Neural progenitor cell (in vitro differentiated cells): Measurements from ENCODE around the gene CTIF. TPM values are rescaled to one million over a fixed set of nuclear protein-coding genes. Genes with fewer than 3 reads are reported as not detected.

ENCODE experiments used
- DNase-seq: peaks from one replicate; pipeline ENCODE4 v3.0.0-alpha.2; 2016; ENCODE audit warnings: low spot score
- H2AFZ ChIP-seq: fragments of 200-600 bp; sonication (generic); replicated peaks from 2 replicates; pipeline ENCODE4 v1.6.1; 2016; ENCODE audit warnings: antibody characterized with exemption
- H3F3A ChIP-seq: fragments of 200-600 bp; sonication (generic); 2 replicates; pipeline ENCODE4 v1.6.1; 2016; ENCODE audit warnings: antibody characterized with exemption, low read depth
- H3K27ac ChIP-seq: fragments of 200-600 bp; sonication (generic); 2 replicates; pipeline ENCODE4 v1.5.1; 2016; ENCODE audit warnings: mild to moderate bottlenecking
- H3K27me3 ChIP-seq: fragments of 200-600 bp; sonication (generic); 2 replicates; pipeline ENCODE4 v1.6.1; 2016; ENCODE audit warnings: mild to moderate bottlenecking, moderate library complexity
- H3K36me3 ChIP-seq: fragments of 200-600 bp; sonication (generic); 2 replicates; pipeline ENCODE4 v1.5.1; 2016
- H3K4me1 ChIP-seq: fragments of 200-600 bp; sonication (generic); 2 replicates; pipeline ENCODE4 v1.6.1; 2016; ENCODE audit warnings: mixed run types
- H3K4me2 ChIP-seq: fragments of 200-600 bp; sonication (generic); 2 replicates; pipeline ENCODE4 v1.6.1; 2016
- H3K4me3 ChIP-seq: fragments of 200-600 bp; sonication (generic); 2 replicates; pipeline ENCODE4 v1.5.1; 2016
- H3K79me2 ChIP-seq: fragments of 200-600 bp; sonication (generic); 2 replicates; pipeline ENCODE4 v1.6.1; 2016; ENCODE audit warnings: low read depth
- H3K9ac ChIP-seq: fragments of 200-600 bp; sonication (generic); 2 replicates; pipeline ENCODE4 v1.6.1; 2016
- H3K9me3 ChIP-seq: fragments of 200-600 bp; sonication (generic); 2 replicates; pipeline ENCODE4 v1.5.1; 2016; ENCODE audit warnings: low read depth
- H4K20me1 ChIP-seq: fragments of 200-600 bp; sonication (generic); 2 replicates; pipeline ENCODE4 v1.6.1; 2016; ENCODE audit warnings: low read depth
- H3K27ac Mint-ChIP-seq: 3 replicates; pipeline ENCODE4 v1.8.0; 2021; ENCODE audit warnings: mixed read lengths
- H3K27me3 Mint-ChIP-seq: 2 replicates; pipeline ENCODE4 v1.8.0; 2022; ENCODE audit warnings: low read depth, mild to moderate bottlenecking, inconsistent platforms, moderate library complexity, mixed read lengths; ENCODE audit not compliant: insufficient read depth
- H3K36me3 Mint-ChIP-seq: 3 replicates; pipeline ENCODE4 v1.8.0; 2021; ENCODE audit warnings: mixed read lengths
- H3K4me1 Mint-ChIP-seq: 3 replicates; pipeline ENCODE4 v1.8.0; 2021; ENCODE audit warnings: mixed read lengths
- H3K4me3 Mint-ChIP-seq: 3 replicates; pipeline ENCODE4 v1.8.0; 2021; ENCODE audit warnings: mild to moderate bottlenecking, moderate library complexity, mixed read lengths
- H3K9me3 Mint-ChIP-seq: 3 replicates; pipeline ENCODE4 v1.8.0; 2020; ENCODE audit warnings: mixed read lengths
- CTCF ChIP-seq: fragments of 200-600 bp; sonication (generic); IDR thresholded peaks from 2 replicates; pipeline ENCODE4 v1.5.1; 2017; ENCODE audit warnings: antibody characterized with exemption, mild to moderate bottlenecking
- EZH2 ChIP-seq: fragments of 200-600 bp; sonication (generic); IDR thresholded peaks from 2 replicates; pipeline ENCODE4 v1.6.1; 2017; ENCODE audit warnings: antibody characterized with exemption, mild to moderate bottlenecking, moderate library complexity
- EZH2phosphoT487 ChIP-seq: fragments of 200-600 bp; sonication (generic); IDR thresholded peaks from 2 replicates; pipeline ENCODE4 v1.6.1; 2017; ENCODE audit warnings: antibody characterized with exemption
- total RNA-seq: library from RNA; depleted of rRNA; stranded (reverse); fragments of >200 nt; gene quantifications from 2 replicates; pipeline ENCODE4 v1.2.3, GENCODE V29; 2015; ENCODE audit warnings: low replicate concordance

The CTIF gene
- total RNA-seq, 1 donor from 2014 or later, result 17.6 TPM

- no peak overlapping the region for H3K27ac ChIP-seq
These were observed 150.1 kb downstream of the CTIF start for GRCh38 chr18:48688961-48689360.

DNA sequence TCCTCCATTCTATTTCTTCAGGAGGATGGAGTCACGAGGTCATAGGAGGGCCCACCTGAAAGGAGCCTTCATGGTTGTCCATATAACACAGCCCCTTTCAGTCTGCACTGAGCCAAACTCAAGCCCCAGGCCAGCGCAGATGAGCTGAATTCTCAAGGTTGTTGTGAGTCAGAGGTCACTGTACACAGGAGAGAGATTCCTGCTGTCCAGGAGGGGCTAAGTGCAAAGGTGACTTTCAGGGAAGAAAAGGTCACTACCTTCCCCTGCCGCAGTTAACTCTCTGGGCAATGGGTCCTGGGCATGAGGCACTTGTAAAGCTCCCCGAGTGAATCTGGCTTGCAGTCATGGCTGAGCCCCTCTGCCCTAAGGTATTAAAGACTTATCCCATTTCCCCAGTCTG is 150.7 kb downstream of the CTIF start:
- H3K4me3 ChIP-seq, result no peak overlapping the region
- peaks cover 3% of the 10 kb centered on the region for H3K36me3 Mint-ChIP-seq
- H3K27me3 Mint-ChIP-seq, result peaks cover 2% of the 10 kb centered on the region
- H3K4me3 Mint-ChIP-seq, result no peak overlapping the region
- no peaks in the 10 kb centered on the region for H3K9me3 Mint-ChIP-seq
- no peak for DNase-seq
- peaks cover 4% of the 10 kb centered on the region for H3K4me1 ChIP-seq
- H3K4me2 ChIP-seq, result no peak overlapping the region
- H4K20me1 ChIP-seq, result no peaks in the 10 kb centered on the region
- no peaks in the 10 kb centered on the region for H3K36me3 ChIP-seq
- H3K9me3 ChIP-seq, result no peaks in the 10 kb centered on the region
- no peaks in the 10 kb centered on the region for H3K79me2 ChIP-seq
- no peaks in the 10 kb centered on the region for H3F3A ChIP-seq
- no peak overlapping the region for H3K27ac Mint-ChIP-seq
- no peak overlapping the region for H2AFZ ChIP-seq
- TF ChIP-seq EZH2 (no peak), CTCF (no peak), EZH2phosphoT487 (no peak)
- no peak overlapping the region for H3K9ac ChIP-seq
- H3K27ac ChIP-seq, result no peak overlapping the region
- H3K27me3 ChIP-seq, result no peaks in the 10 kb centered on the region
- peaks cover 14% of the 10 kb centered on the region for H3K4me1 Mint-ChIP-seq

More at GRCh38 chr18:48688961-48689360, 150.1 kb downstream of the CTIF start:
- Histone ChIP-seq H4K20me1 (no peaks in the 10 kb centered on the region), H3K9ac (no peak overlapping the region), H3K79me2 (no peaks in the 10 kb centered on the region), H3K4me1 (peaks cover 4% of the 10 kb centered on the region), H3K4me2 (no peak overlapping the region), H3K27me3 (no peaks in the 10 kb centered on the region), H2AFZ (no peak overlapping the region), H3K36me3 (no peaks in the 10 kb centered on the region), H3K4me3 (no peak overlapping the region), H3K9me3 (no peaks in the 10 kb centered on the region), H3F3A (no peaks in the 10 kb centered on the region)
- Mint-ChIP-seq H3K36me3 (peaks cover 3% of the 10 kb centered on the region), H3K4me3 (no peak overlapping the region), H3K9me3 (no peaks in the 10 kb centered on the region), H3K27ac (no peak overlapping the region), H3K4me1 (peaks cover 14% of the 10 kb centered on the region), H3K27me3 (peaks cover 2% of the 10 kb centered on the region)
- TF ChIP-seq CTCF (no peak), EZH2phosphoT487 (no peak), EZH2 (no peak)
- no peak for DNase-seq

GRCh38 chr18:48690494-48690893 is 151.7 kb downstream of the CTIF start:
- Histone ChIP-seq H3K4me3 (no peak overlapping the region), H3K27me3 (no peaks in the 10 kb centered on the region), H3F3A (no peaks in the 10 kb centered on the region), H3K36me3 (no peaks in the 10 kb centered on the region), H4K20me1 (no peaks in the 10 kb centered on the region), H3K9ac (no peak overlapping the region), H3K79me2 (no peaks in the 10 kb centered on the region), H2AFZ (no peak overlapping the region), H3K9me3 (no peaks in the 10 kb centered on the region), H3K4me1 (peaks cover 4% of the 10 kb centered on the region), H3K27ac (no peak overlapping the region), H3K4me2 (no peak overlapping the region)
- Mint-ChIP-seq H3K9me3 (no peaks in the 10 kb centered on the region), H3K4me3 (no peak overlapping the region), H3K27ac (peak overlapping the region; percentile 51), H3K36me3 (peaks cover 3% of the 10 kb centered on the region), H3K4me1 (peaks cover 14% of the 10 kb centered on the region), H3K27me3 (no peaks in the 10 kb centered on the region)
- TF ChIP-seq CTCF (no peak), EZH2phosphoT487 (no peak), EZH2 (no peak)
- DNase-seq, result no peak
